NCI-H2107 (cell line): ENCODE data around the gene AP2M1.

Experiments
- DNase-seq: peaks from one replicate; lab custom pipeline; 2025; lab: John Stamatoyannopoulos, UW

AP2M1 gene

GRCh38 chr3:184228376-184229137 lies 53.9 kb downstream of the AP2M1 start:
- no peak for DNase-seq

DNA sequence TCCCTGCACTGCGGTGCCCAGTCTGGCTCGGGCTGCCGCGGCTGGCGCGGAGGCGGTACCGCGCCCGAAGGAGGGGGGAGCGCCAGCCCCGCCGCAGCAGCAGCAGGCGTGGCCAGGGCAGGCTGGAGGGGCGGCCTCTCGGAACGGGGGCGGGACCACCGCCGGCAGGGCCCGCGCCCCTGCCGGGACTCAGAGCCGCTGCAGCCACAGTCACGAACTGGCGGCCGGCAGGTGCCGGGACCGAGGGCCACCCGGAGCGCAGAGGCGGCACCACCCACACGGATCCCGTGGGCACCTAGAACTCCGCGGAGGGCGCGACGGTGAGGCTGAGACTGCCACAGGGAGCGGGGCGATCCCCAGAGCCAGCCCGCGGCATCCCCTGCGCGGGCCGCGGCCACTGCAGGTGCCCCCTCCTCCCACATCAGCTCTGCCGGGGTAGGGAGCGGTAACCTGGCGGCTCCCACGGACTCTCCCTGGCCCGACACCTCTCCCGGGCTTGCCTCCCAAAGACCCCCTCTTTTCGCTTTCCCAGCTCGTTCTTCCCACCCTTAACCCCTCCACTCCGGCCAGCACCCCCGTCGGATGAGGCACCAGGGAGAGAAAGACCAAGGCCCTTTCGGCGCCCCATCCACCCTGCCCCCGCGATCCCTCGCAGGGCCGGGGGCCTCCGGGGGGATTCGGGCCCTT lies 54.9 kb downstream of the AP2M1 start, which contains the start of gene VWA5B2:
VWA5B2 (plus strand) TSS at position 192 of the 687 bp plus-strand sequence. CDS start 944 bp downstream, outside the sequence.
- peak; percentile 72 for DNase-seq

- no peak for DNase-seq
Observed at GRCh38 chr3:184230081-184230602, 55.5 kb downstream of the AP2M1 start.

- DNase-seq: peak; percentile 67
Observed at GRCh38 chr3:184230603-184231528, 56.2 kb downstream of the AP2M1 start.

GRCh38 chr3:184231671-184232070 lies 57.0 kb downstream of the AP2M1 start:
- DNase-seq: peak; percentile 38

GRCh38 chr3:184233127-184233843 lies 58.6 kb downstream of the AP2M1 start:
- DNase-seq: no peak
